Measurements from ENCODE around the gene CDK16.

Gene CDK16

DNA sequence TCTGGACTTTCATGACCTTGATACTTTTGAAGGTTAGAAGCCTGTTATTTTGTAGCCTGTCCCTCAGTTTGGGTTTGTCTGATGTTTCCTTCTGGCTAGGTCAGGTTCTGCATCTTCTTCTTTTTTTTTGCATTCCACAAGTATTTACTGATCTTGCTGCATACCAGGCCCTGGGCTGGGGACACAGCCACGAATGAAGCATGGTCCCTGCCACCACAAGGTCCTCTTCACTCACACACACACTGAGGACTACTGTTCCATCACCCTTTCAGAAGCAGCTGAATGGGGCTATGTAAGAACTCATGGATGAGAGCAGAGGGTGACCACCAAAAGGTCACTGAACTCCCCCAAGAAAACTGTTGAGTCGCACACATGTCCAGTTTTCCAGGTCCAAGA is 53.5 kb downstream of the CDK16 start:
- H3K4me1 ChIP-seq (ENCODE audit: control insufficient read depth, insufficient read depth, low read length), result no peaks in the 10 kb centered on the region
- no peaks in the 10 kb centered on the region for H3K27me3 ChIP-seq (ENCODE audit: control insufficient read depth, insufficient read depth, low read length)
- no peaks in the 10 kb centered on the region for H3K9me3 ChIP-seq (ENCODE audit: control insufficient read depth, insufficient read depth, low read length)
- no peaks in the 10 kb centered on the region for H3K36me3 ChIP-seq (ENCODE audit: control insufficient read depth, insufficient read depth, low read length)
- no peak overlapping the region for H3K27ac ChIP-seq (ENCODE audit: low read depth, low read length)
- no peak overlapping the region for H3K9ac ChIP-seq (ENCODE audit: low read depth, low read length)
- H3K4me3 ChIP-seq (ENCODE audit: low read depth, low read length), result no peak overlapping the region

DNA sequence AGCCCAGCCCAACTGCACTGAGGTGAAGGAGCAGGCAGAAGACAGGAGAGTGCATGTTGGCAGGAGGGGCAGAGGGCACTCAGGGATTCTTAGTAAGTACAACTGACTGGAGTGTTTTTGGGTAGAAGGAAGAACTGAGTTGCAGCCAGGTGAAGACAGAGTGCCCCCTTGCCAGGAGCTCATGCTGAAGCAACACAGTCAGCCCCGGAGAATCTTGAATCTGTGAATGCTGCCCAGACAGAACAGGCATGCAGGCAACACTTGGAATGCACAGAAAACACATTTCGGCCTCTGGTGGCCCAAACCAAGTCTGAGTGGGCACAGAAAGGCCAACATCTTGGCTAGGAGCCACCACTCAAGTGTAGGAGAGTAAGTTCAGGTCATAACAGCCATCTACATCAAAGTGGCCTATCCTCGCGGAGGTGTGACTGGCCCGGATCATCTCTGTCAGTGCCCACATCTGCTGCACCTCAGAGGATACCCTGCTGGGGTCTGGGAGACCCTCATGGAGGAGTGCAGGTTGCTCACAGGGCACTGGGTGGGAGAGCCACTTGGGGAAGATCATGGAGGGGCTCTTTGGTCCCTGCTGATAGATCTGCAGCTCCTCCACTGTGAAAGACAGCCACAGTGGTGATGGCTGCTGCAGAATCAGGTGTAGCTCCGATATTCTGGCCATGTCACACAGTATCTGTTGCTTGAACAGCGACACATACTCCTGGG is 54.7 kb downstream of the CDK16 start:
- Histone ChIP-seq H3K4me3 (ENCODE audit: low read depth, low read length) (no peak overlapping the region), H3K27me3 (ENCODE audit: control insufficient read depth, insufficient read depth, low read length) (no peaks in the 10 kb centered on the region), H3K27ac (ENCODE audit: low read depth, low read length) (no peak overlapping the region), H3K36me3 (ENCODE audit: control insufficient read depth, insufficient read depth, low read length) (no peaks in the 10 kb centered on the region), H3K9me3 (ENCODE audit: control insufficient read depth, insufficient read depth, low read length) (no peaks in the 10 kb centered on the region), H3K9ac (ENCODE audit: low read depth, low read length) (no peak overlapping the region), H3K4me1 (ENCODE audit: control insufficient read depth, insufficient read depth, low read length) (no peaks in the 10 kb centered on the region)

DNA sequence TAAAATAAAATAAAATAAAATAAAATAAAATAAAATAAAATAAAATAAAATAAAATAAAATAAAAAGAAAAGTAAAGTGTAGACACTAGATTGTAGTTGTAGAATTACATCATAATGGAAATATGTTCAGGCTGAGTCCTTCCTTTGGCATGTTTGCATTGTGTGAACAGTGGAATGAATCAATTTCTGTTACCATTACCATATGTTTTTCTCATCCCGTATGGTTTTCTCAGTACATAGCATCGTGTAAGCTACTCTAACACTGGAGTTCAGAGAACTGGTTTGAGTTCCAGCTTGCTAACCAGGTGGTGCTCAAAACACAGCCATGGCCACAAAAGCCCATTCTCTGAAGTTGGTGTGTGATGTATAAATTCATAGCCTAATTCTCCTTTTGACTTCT is 60.2 kb downstream of the CDK16 start:
- no peaks in the 10 kb centered on the region for H3K9me3 ChIP-seq (ENCODE audit: control insufficient read depth, insufficient read depth, low read length)
- H3K27me3 ChIP-seq (ENCODE audit: control insufficient read depth, insufficient read depth, low read length), result no peaks in the 10 kb centered on the region
- H3K4me3 ChIP-seq (ENCODE audit: low read depth, low read length), result no peak overlapping the region
- no peaks in the 10 kb centered on the region for H3K4me1 ChIP-seq (ENCODE audit: control insufficient read depth, insufficient read depth, low read length)
- no peaks in the 10 kb centered on the region for H3K36me3 ChIP-seq (ENCODE audit: control insufficient read depth, insufficient read depth, low read length)
- no peak overlapping the region for H3K9ac ChIP-seq (ENCODE audit: low read depth, low read length)
- H3K27ac ChIP-seq (ENCODE audit: low read depth, low read length), result no peak overlapping the region
